CD4-positive, alpha-beta T cell treated with Interleukin-6 at 100 ng/mL for 8 hours (primary cell): ENCODE data around the gene PHKB.

ENCODE experiments used
- DNase-seq: peaks from one replicate; pipeline ENCODE4 v3.0.0-alpha.2; 2020; ENCODE audit warnings: mixed read lengths, low spot score

Gene PHKB

GRCh38 chr16:47729701-47730100 lies 268.6 kb downstream of the PHKB start:
- DNase-seq, result no peak

- no peak for DNase-seq
Measured at GRCh38 chr16:47731252-47731651, 270.1 kb downstream of the PHKB start.

GRCh38 chr16:47732122-47732521 lies 271.0 kb downstream of the PHKB start:
- DNase-seq, result no peak

- DNase-seq, result no peak
Measured at GRCh38 chr16:47732523-47733111, 271.5 kb downstream of the PHKB start.

- no peak for DNase-seq
Measured at GRCh38 chr16:47734081-47734857, 273.1 kb downstream of the PHKB start.

DNA sequence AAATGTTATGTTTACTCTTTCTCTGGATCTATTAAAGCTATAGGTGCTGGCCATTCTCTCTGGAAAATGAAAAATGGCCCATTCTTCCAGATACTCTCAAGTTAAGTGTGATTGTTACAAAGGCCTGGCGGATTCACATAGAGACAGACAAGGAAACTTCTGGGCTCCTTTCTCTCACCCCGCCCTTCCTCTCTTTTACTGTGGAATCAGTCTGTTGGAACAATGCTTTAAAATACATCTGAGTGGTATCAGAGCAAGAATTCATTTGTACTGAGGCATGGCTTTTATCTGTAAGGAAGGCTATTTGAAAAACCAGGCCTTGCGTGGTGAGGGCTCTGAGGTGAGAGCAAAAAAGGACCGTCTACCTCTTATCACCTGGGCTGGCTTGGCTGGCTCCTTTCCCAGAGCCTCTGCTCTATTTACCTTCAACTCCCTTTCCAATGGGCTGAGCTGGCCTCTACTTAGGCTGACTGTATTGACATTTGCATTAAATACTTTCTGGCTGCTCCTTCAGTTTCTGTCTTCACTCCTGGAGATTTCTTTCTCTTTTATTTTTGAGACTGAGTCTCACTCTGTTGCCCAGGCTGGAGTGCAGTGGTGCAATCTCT lies 274.0 kb downstream of the PHKB start:
- DNase-seq, result no peak

DNA sequence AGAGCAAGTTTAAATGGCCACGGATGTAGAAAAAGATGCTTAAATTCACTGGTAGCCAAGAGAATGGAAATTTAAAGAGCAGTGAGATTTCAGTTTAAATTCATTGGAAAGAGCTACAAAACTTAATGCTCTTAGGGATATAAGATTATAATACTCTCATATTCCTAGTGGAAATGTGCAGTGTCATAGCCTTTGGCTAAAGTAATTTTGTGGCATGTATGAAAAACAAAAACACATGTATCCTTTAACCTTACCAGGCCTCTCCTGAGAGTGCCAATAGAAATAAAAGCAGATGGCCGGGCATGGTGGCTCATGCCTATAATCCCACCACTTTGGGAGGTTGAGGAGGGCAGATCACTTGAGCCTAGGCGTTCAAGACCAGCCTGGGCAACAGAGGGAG lies 289.2 kb downstream of the PHKB start:
- no peak for DNase-seq
